Embryonic facial prominence (tissue), 1 donor: ENCODE results near the gene SERPINI2.

Source experiments
- DNase-seq: peaks from one replicate; pipeline ENCODE4 v3.0.0-alpha.2; 2016; ENCODE audit errors: extremely low spot score

Gene SERPINI2

GRCh38 chr3:167473863-167474262 is at the start of gene SERPINI2:
Gene SERPINI2, minus strand, starts transcription at chr3:167474042. Its CDS starts 2,208 bp downstream, at chr3:167471834.
- DNase-seq: no peak

GRCh38 chr3:167521006-167521355 is 47.1 kb upstream of the SERPINI2 start:
- DNase-seq: no peak

GRCh38 chr3:167520266-167521005 is 46.6 kb upstream of the SERPINI2 start:
- no peak for DNase-seq

- no peak for DNase-seq
Measured at GRCh38 chr3:167507954-167508353, 34.1 kb upstream of the SERPINI2 start.

GRCh38 chr3:167502401-167502800 is 28.6 kb upstream of the SERPINI2 start:
- DNase-seq: no peak

GRCh38 chr3:167501941-167502340 is 28.1 kb upstream of the SERPINI2 start:
- DNase-seq: no peak

- DNase-seq: no peak
Measured at GRCh38 chr3:167497903-167498302, 24.1 kb upstream of the SERPINI2 start.

GRCh38 chr3:167493244-167493643 is 19.4 kb upstream of the SERPINI2 start:
- DNase-seq: no peak

GRCh38 chr3:167491621-167492020 is 17.8 kb upstream of the SERPINI2 start:
- no peak for DNase-seq

- no peak for DNase-seq
Measured at GRCh38 chr3:167489571-167489970, 15.7 kb upstream of the SERPINI2 start.

GRCh38 chr3:167487556-167487955 is 13.7 kb upstream of the SERPINI2 start:
- DNase-seq: no peak

- no peak for DNase-seq
Measured at GRCh38 chr3:167484551-167484950, 10.7 kb upstream of the SERPINI2 start.

- DNase-seq: no peak
Measured at GRCh38 chr3:167483708-167484475, 10.1 kb upstream of the SERPINI2 start.

GRCh38 chr3:167481164-167481563 is 7.3 kb upstream of the SERPINI2 start:
- DNase-seq: no peak

- DNase-seq: no peak
Measured at GRCh38 chr3:167480748-167481147, 6.9 kb upstream of the SERPINI2 start.

- no peak for DNase-seq
Measured at GRCh38 chr3:167469381-167469780, 4.5 kb downstream of the SERPINI2 start.

GRCh38 chr3:167467848-167468611 is 5.8 kb downstream of the SERPINI2 start:
- DNase-seq: no peak

- no peak for DNase-seq
Measured at GRCh38 chr3:167466966-167467365, 6.9 kb downstream of the SERPINI2 start.

- no peak for DNase-seq
Measured at GRCh38 chr3:167456157-167456799, 17.6 kb downstream of the SERPINI2 start.

GRCh38 chr3:167453815-167454214 is 20.0 kb downstream of the SERPINI2 start:
- DNase-seq: no peak

GRCh38 chr3:167451282-167451681 is 22.6 kb downstream of the SERPINI2 start:
- no peak for DNase-seq

- DNase-seq: no peak
Measured at GRCh38 chr3:167450675-167451074, 23.2 kb downstream of the SERPINI2 start.
